Esophagus squamous epithelium (tissue), 4 donors: ENCODE measurements around the gene WLS.

Experiments used
- POLR2A ChIP-seq, 4 donors: fragments of 450-650 bp; IDR thresholded peaks; one replicate each; pipeline ENCODE4 v1.6.1; 2017; ENCODE audit warnings: antibody characterized with exemption in 4 of 4, mild to moderate bottlenecking in 4 of 4, moderate library complexity in 3 of 4
- TF ChIP-seq, protein P1 (sequence below), 6 experiments: fragments of 450-650 bp in 4 of 6; fragments of 200-600 bp in 2 of 6; sonication (generic) in 2 of 6; IDR thresholded peaks; one replicate each; pipeline ENCODE4 v1.5.1; 2016 to 2019; ENCODE audit warnings: antibody characterized with exemption in 6 of 6, mild to moderate bottlenecking in 4 of 6, moderate library complexity in 4 of 6

DNA sequence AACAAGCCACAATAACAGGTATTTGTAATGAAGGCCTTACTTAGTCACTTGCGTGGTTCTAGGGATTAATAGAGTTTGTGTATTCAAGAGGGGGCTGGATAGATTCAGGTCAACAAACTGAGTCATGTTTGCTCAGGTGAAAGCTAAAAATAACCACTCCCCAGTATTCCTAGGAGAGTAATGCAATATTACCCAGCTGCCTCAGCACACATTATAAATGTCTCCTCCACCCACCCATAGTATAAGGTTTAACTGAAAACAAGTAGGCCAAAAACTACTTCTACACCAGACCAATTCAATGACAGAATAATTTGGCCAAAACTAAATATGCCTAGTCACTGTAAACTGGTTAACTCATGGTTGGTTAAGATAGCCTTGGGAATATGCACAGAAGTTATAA is 34.4 kb downstream of the WLS start:
- TF ChIP-seq, protein P1, sequence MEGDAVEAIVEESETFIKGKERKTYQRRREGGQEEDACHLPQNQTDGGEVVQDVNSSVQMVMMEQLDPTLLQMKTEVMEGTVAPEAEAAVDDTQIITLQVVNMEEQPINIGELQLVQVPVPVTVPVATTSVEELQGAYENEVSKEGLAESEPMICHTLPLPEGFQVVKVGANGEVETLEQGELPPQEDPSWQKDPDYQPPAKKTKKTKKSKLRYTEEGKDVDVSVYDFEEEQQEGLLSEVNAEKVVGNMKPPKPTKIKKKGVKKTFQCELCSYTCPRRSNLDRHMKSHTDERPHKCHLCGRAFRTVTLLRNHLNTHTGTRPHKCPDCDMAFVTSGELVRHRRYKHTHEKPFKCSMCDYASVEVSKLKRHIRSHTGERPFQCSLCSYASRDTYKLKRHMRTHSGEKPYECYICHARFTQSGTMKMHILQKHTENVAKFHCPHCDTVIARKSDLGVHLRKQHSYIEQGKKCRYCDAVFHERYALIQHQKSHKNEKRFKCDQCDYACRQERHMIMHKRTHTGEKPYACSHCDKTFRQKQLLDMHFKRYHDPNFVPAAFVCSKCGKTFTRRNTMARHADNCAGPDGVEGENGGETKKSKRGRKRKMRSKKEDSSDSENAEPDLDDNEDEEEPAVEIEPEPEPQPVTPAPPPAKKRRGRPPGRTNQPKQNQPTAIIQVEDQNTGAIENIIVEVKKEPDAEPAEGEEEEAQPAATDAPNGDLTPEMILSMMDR (IDR thresholded peaks at IDR 0.05) = no peak
- TF ChIP-seq POLR2A (IDR thresholded peaks at IDR 0.05) = no peak
